SK-N-SH (cell line): ENCODE results near the gene SYNGR4. TPM values are rescaled to one million over a fixed set of nuclear protein-coding genes. Genes with fewer than 3 reads are reported as not detected.

ENCODE experiments used
- CTCF ChIA-PET: fragments of 300-600, 350-600 bp; formaldehyde crosslinking; extraction: SDS; loops from one replicate; lab custom pipeline; 2021; lab: Yijun Ruan, JAX
- POLR2A ChIA-PET: fragments of 350-600 bp; sonication (Branson Sonifier 250); formaldehyde crosslinking; extraction: SDS; loops from one replicate; lab custom pipeline; 2020; ENCODE audit warnings: antibody characterized with exemption, inconsistent platforms; lab: Yijun Ruan, JAX
- DNase-seq: peaks from one replicate; pipeline ENCODE4 v3.0.0; 2012
- H2AFZ ChIP-seq: fragments of 200-600 bp; sonication (generic); 2 replicates; pipeline ENCODE4 v1.8.1; 2016; ENCODE audit warnings: antibody characterized with exemption, mild to moderate bottlenecking, low read depth
- H3F3A ChIP-seq: fragments of 200-600 bp; sonication (generic); replicated peaks from 2 replicates; pipeline ENCODE3; 2016; ENCODE audit warnings: antibody characterized with exemption, mild to moderate bottlenecking; ENCODE audit not compliant: insufficient read depth
- H3K27ac ChIP-seq, 2 experiments: fragments of 200-500 bp in 1 of 2; fragments of 200-600 bp in 1 of 2; sonication (Bioruptor generic) in 1 of 2; sonication (generic), shearing (Covaris generic) in 1 of 2; 2 replicates each; pipeline versions ENCODE4 v1.5.1 to v1.6.1; 2014 to 2016; ENCODE audit warnings: low read depth in 2 of 2, inconsistent platforms in 1 of 2, low read length in 1 of 2, mild to moderate bottlenecking in 1 of 2, mixed read lengths in 1 of 2
- H3K27me3 ChIP-seq: fragments of 200-600 bp; sonication (generic), shearing (Covaris generic); 2 replicates; pipeline ENCODE4 v1.6.1; 2016; ENCODE audit warnings: mixed run types; ENCODE audit not compliant: insufficient read depth
- H3K36me3 ChIP-seq, 2 experiments: fragments of 200-500 bp in 1 of 2; fragments of 200-600 bp in 1 of 2; sonication (Bioruptor generic) in 1 of 2; sonication (generic) in 1 of 2; replicated peaks in 1 of 2; 2 replicates each; pipeline versions ENCODE3 to v1.5.1; 2014 to 2016; ENCODE audit warnings: low read length in 1 of 2, mild to moderate bottlenecking in 1 of 2; ENCODE audit not compliant: insufficient read depth in 2 of 2, control insufficient read depth in 1 of 2
- H3K4me1 ChIP-seq, 2 experiments: fragments of 200-500 bp in 1 of 2; fragments of 200-600 bp in 1 of 2; sonication (Bioruptor generic) in 1 of 2; sonication (generic), shearing (Covaris generic) in 1 of 2; 2 replicates each; pipeline versions ENCODE4 v1.5.1 to v1.6.1; 2014 to 2016; ENCODE audit warnings: low read depth in 1 of 2, low read length in 1 of 2, mixed run types in 1 of 2; ENCODE audit not compliant: insufficient read depth in 2 of 2, control insufficient read depth in 1 of 2
- H3K4me2 ChIP-seq: fragments of 200-600 bp; sonication (generic), shearing (Covaris generic); 2 replicates; pipeline ENCODE4 v1.6.1; 2017; ENCODE audit warnings: mixed run types
- H3K4me3 ChIP-seq, 2 experiments: fragments of 200-500 bp in 1 of 2; fragments of 200-600 bp in 1 of 2; sonication (Bioruptor generic) in 1 of 2; sonication (generic), shearing (Covaris generic) in 1 of 2; 2 replicates each; pipeline versions ENCODE4 v1.5.1 to v1.8.1; 2014 to 2016; ENCODE audit warnings: low read depth in 2 of 2, inconsistent platforms in 1 of 2, low read length in 1 of 2, mild to moderate bottlenecking in 1 of 2, mixed read lengths in 1 of 2, moderate library complexity in 1 of 2
- H3K79me2 ChIP-seq: fragments of 200-600 bp; sonication (generic); 2 replicates; pipeline ENCODE4 v1.8.1; 2017; ENCODE audit warnings: mild to moderate bottlenecking; ENCODE audit not compliant: insufficient read depth
- H3K9ac ChIP-seq: fragments of 200-600 bp; sonication (generic); 2 replicates; pipeline ENCODE4 v1.6.1; 2017; ENCODE audit warnings: mixed run types
- H3K9me2 ChIP-seq: fragments of 200-600 bp; sonication (generic); 2 replicates; pipeline ENCODE4 v1.6.1; 2017; ENCODE audit warnings: mixed run types
- H3K9me3 ChIP-seq: fragments of 200-600 bp; sonication (generic); 2 replicates; pipeline ENCODE4 v1.6.1; 2017; ENCODE audit warnings: mixed run types, mild to moderate bottlenecking, moderate library complexity
- H4K20me1 ChIP-seq: fragments of 200-600 bp; sonication (generic); 2 replicates; pipeline ENCODE4 v1.6.1; 2017; ENCODE audit warnings: mild to moderate bottlenecking, mixed run types; ENCODE audit not compliant: insufficient read depth
- CHD2 ChIP-seq: fragments of 150-350 bp; IDR thresholded peaks from 2 replicates; pipeline ENCODE4 v1.6.1; 2018; ENCODE audit warnings: low read length; ENCODE audit not compliant: partially characterized antibody
- GATA2 ChIP-seq: sonication (generic); formaldehyde crosslinking; IDR thresholded peaks from 2 replicates; pipeline ENCODE4 v1.5.0; 2020; ENCODE audit warnings: mild to moderate bottlenecking, missing genetic modification reagents
- MAX ChIP-seq: IDR thresholded peaks from 2 replicates; pipeline ENCODE4 v1.4.0; 2012; ENCODE audit warnings: low read depth
- MXI1 ChIP-seq: IDR thresholded peaks from 2 replicates; pipeline ENCODE4 v1.6.1; 2012; ENCODE audit warnings: mild to moderate bottlenecking, low read depth, low read length, improper control_type of control experiment
- NFIC ChIP-seq: IDR thresholded peaks from 2 replicates; pipeline ENCODE4 v1.4.0; 2012; ENCODE audit warnings: borderline replicate concordance
- NRF1 ChIP-seq: IDR thresholded peaks from 2 replicates; pipeline ENCODE4 v1.6.1; 2012; ENCODE audit warnings: low read depth, mild to moderate bottlenecking, low read length
- POLR2AphosphoS5 ChIP-seq: IDR thresholded peaks from 2 replicates; pipeline ENCODE4 v1.6.1; 2012; ENCODE audit warnings: low read depth, low read length
- SIN3A ChIP-seq: IDR thresholded peaks from 2 replicates; pipeline ENCODE4 v1.6.1; 2012; ENCODE audit warnings: low read depth, mild to moderate bottlenecking, low read length, moderate library complexity, borderline replicate concordance
- TEAD4 ChIP-seq: IDR thresholded peaks from 2 replicates; pipeline ENCODE4 v1.4.0; 2012; ENCODE audit warnings: mild to moderate bottlenecking, borderline replicate concordance; ENCODE audit not compliant: insufficient read depth
- WGBS: methylation state at CpG from one replicate; pipeline ENCODE4 v1.1.6; 2017; ENCODE audit warnings: low lambda C conversion rate; 5-methylcytosine and 5-hydroxymethylcytosine counted together
- polyA plus RNA-seq, 3 experiments: library from polyadenylated mRNA; depleted of rRNA; stranded (reverse); fragments of >200 nt; gene quantifications; 2 replicates each; pipeline ENCODE4 v1.2.3, GENCODE V29; 2012
- TF ChIP-seq, protein P1 (sequence below): fragments of 200-600 bp; sonication (generic); IDR thresholded peaks from 2 replicates; pipeline ENCODE4 v1.6.1; 2017; ENCODE audit warnings: antibody characterized with exemption, mild to moderate bottlenecking, moderate library complexity

The SYNGR4 gene
- polyA plus RNA-seq, 1 of the 3 experiments (the other 2 are of a cell fraction), result 0.08 TPM

DNA sequence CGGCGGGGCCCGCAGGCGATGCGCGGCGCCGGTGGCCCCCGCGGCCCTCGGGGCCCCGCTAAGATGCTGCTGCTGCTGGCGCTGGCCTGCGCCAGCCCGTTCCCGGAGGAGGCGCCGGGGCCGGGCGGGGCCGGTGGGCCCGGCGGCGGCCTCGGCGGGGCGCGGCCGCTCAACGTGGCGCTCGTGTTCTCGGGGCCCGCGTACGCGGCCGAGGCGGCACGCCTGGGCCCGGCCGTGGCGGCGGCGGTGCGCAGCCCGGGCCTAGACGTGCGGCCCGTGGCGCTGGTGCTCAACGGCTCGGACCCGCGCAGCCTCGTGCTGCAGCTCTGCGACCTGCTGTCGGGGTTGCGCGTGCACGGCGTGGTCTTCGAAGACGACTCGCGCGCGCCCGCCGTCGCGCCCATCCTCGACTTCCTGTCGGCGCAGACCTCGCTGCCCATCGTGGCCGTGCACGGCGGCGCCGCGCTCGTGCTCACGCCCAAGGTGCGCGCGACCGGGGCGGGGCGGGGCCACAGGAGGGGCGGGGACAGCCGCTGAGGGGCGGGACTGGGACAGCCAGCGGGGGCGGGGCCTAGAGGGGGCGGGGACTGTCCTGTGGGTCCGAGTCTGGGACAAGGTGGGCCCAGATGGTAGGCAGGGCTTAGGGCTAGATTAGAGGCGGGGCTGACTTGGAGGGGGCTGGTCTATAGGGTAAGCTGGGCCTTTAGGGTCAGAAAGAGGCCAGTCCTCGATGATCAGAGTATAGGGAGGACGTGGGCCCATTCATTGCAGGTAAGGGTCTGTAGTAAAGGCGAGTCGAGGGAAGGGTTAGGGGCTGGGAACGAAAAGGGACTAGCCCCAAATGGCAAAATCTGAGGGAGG, 34.4 kb downstream of the SYNGR4 start:
- no peaks in the 10 kb centered on the region for H3K36me3 ChIP-seq
- POLR2A ChIA-PET, result no interaction called here
- WGBS, result 17% methylated on average over 25 of the region's 104 CpGs
- H3K4me3 ChIP-seq, result peak overlapping the region; percentile 51 to 52; a peak in 3 of 4 replicates
- H3K27me3 ChIP-seq, result no peaks in the 10 kb centered on the region
- TF ChIP-seq MXI1 (peak; percentile 61), NRF1 (peak; percentile 30; the same call in 1 of the 2 replicates), POLR2AphosphoS5 (peak; percentile 37; the same call in 1 of the 2 replicates), MAX (peak; percentile 78), GATA2 (CRISPR knock-in tag) (no peak), SIN3A (no peak)
- TF ChIP-seq, all 33 proteins: peak for 4
- H3K4me1 ChIP-seq, result peaks cover 4 to 36% of the 10 kb centered on the region in 2 experiments; a peak in 3 of 4 replicates
- H3K9me3 ChIP-seq, result no peaks in the 10 kb centered on the region
- H3K79me2 ChIP-seq, result no peaks in the 10 kb centered on the region
- H3K9ac ChIP-seq, result peak overlapping the region; percentile 72
- peaks cover 14% of the 10 kb centered on the region for H3F3A ChIP-seq
- H4K20me1 ChIP-seq, result no peaks in the 10 kb centered on the region
- H3K4me2 ChIP-seq, result peak overlapping the region; percentile 71
- peak overlapping the region in 1 of 2 experiments; percentile 50; a peak in 1 of 4 replicates for H3K27ac ChIP-seq
- no peaks in the 10 kb centered on the region for H3K9me2 ChIP-seq
- CTCF ChIA-PET, result interaction anchor here (1.0 kb wide), 1 partner anchor 108 kb away, joined by 3 read pairs; no protein-coding TSS in a partner anchor
- H2AFZ ChIP-seq, result peak overlapping the region; percentile 75; the same call in 1 of the 2 replicates
- DNase-seq, result peak; percentile 96

GRCh38 chr19:48400018-48400742, 36.0 kb downstream of the SYNGR4 start:
- H3K4me1 ChIP-seq, result peaks cover 4 to 28% of the 10 kb centered on the region in 2 experiments; a peak in 3 of 4 replicates
- H3K27me3 ChIP-seq, result no peaks in the 10 kb centered on the region
- H3K9ac ChIP-seq, result no peak overlapping the region
- no peaks in the 10 kb centered on the region for H4K20me1 ChIP-seq
- CTCF ChIA-PET, result interaction anchor here (1.8 to 3.6 kb wide), 2 partner anchors 9 to 71 kb away, joined by 5 to 16 read pairs; partner anchors contain the start of gene KDELR1
- TF ChIP-seq TEAD4 (no peak), CHD2 (no peak), NFIC (no peak)
- TF ChIP-seq, protein P1, sequence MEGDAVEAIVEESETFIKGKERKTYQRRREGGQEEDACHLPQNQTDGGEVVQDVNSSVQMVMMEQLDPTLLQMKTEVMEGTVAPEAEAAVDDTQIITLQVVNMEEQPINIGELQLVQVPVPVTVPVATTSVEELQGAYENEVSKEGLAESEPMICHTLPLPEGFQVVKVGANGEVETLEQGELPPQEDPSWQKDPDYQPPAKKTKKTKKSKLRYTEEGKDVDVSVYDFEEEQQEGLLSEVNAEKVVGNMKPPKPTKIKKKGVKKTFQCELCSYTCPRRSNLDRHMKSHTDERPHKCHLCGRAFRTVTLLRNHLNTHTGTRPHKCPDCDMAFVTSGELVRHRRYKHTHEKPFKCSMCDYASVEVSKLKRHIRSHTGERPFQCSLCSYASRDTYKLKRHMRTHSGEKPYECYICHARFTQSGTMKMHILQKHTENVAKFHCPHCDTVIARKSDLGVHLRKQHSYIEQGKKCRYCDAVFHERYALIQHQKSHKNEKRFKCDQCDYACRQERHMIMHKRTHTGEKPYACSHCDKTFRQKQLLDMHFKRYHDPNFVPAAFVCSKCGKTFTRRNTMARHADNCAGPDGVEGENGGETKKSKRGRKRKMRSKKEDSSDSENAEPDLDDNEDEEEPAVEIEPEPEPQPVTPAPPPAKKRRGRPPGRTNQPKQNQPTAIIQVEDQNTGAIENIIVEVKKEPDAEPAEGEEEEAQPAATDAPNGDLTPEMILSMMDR, result no peak
- H3K4me3 ChIP-seq, result no peak overlapping the region
- no peak overlapping the region for H3K27ac ChIP-seq
- H3K36me3 ChIP-seq, result no peaks in the 10 kb centered on the region
- H3F3A ChIP-seq, result peaks cover 14% of the 10 kb centered on the region
- H3K9me2 ChIP-seq, result no peaks in the 10 kb centered on the region
- no peak overlapping the region for H2AFZ ChIP-seq
- H3K9me3 ChIP-seq, result no peaks in the 10 kb centered on the region
- WGBS, result 76% methylated on average over 12 of the region's 14 CpGs
- H3K4me2 ChIP-seq, result no peak overlapping the region
- POLR2A ChIA-PET, result interaction anchor here (0.7 kb wide), 1 partner anchor 68 kb away, joined by 3 read pairs; no protein-coding TSS in a partner anchor
- no peaks in the 10 kb centered on the region for H3K79me2 ChIP-seq
- peak; percentile 65 for DNase-seq
